Coronary artery (tissue), 2 donors: ENCODE data around the gene SREK1IP1.

Experiments
- DNase-seq: peaks from one replicate; pipeline ENCODE4 v3.0.0-alpha.2; 2017; ENCODE audit warnings: low spot score
- H3K27ac ChIP-seq, 2 donors: fragments of 200-600 bp; sonication (generic); one replicate each; pipeline ENCODE4 v1.5.1; 2016 to 2019
- H3K4me3 ChIP-seq: fragments of 200-600 bp; sonication (generic); 2 replicates; pipeline ENCODE4 v1.5.1; 2016; ENCODE audit warnings: mild to moderate bottlenecking, moderate library complexity
- CTCF ChIP-seq: fragments of 200-600 bp; sonication (generic); IDR thresholded peaks from one replicate; pipeline ENCODE4 v1.5.1; 2019; ENCODE audit warnings: antibody characterized with exemption

The SREK1IP1 gene

GRCh38 chr5:64688391-64688790, 80.1 kb downstream of the SREK1IP1 start:
- no peak overlapping the region for H3K4me3 ChIP-seq
- H3K27ac ChIP-seq, result no peak overlapping the region
- DNase-seq, result no peak
- TF ChIP-seq CTCF, result no peak

- no peak for TF ChIP-seq CTCF
- no peak overlapping the region for H3K4me3 ChIP-seq
- no peak for DNase-seq
- no peak overlapping the region for H3K27ac ChIP-seq
Measured at GRCh38 chr5:64685866-64686265, 82.6 kb downstream of the SREK1IP1 start.

- Histone ChIP-seq H3K4me3 (no peak overlapping the region), H3K27ac (no peak overlapping the region)
- DNase-seq, result no peak
- TF ChIP-seq CTCF, result no peak
Measured at GRCh38 chr5:64682608-64683007, 85.9 kb downstream of the SREK1IP1 start.

GRCh38 chr5:64680289-64680688, 88.2 kb downstream of the SREK1IP1 start:
- Histone ChIP-seq H3K4me3 (no peak overlapping the region), H3K27ac (no peak overlapping the region)
- DNase-seq, result no peak
- TF ChIP-seq CTCF, result no peak

- DNase-seq, result no peak
- TF ChIP-seq CTCF, result no peak
- Histone ChIP-seq H3K4me3 (no peak overlapping the region), H3K27ac (no peak overlapping the region)
Measured at GRCh38 chr5:64678374-64678773, 90.1 kb downstream of the SREK1IP1 start.

GRCh38 chr5:64671678-64672077, 96.8 kb downstream of the SREK1IP1 start:
- no peak for DNase-seq
- H3K27ac ChIP-seq, result no peak overlapping the region
- no peak overlapping the region for H3K4me3 ChIP-seq
- TF ChIP-seq CTCF, result no peak

GRCh38 chr5:64670277-64670676, 98.2 kb downstream of the SREK1IP1 start:
- Histone ChIP-seq H3K27ac (no peak overlapping the region), H3K4me3 (no peak overlapping the region)
- no peak for TF ChIP-seq CTCF
- no peak for DNase-seq
